H1 (cell line): ENCODE results near the gene PPARD. TPM values are rescaled to one million over a fixed set of nuclear protein-coding genes. Genes with fewer than 3 reads are reported as not detected.

Source experiments
- CTCF ChIA-PET: fragments of 300-600 bp; sonication (Branson Sonifier 250); formaldehyde crosslinking; loops from one replicate; lab custom pipeline; 2021; ENCODE audit not compliant: partially characterized antibody; lab: Charles Lee
- POLR2A ChIA-PET: fragments of 300-600 bp; sonication (Branson Sonifier 250); formaldehyde crosslinking; loops from one replicate; lab custom pipeline; 2021; ENCODE audit warnings: inconsistent platforms; ENCODE audit not compliant: partially characterized antibody; lab: Charles Lee
- DNase-seq, 2 experiments: peaks; one replicate each; pipeline versions ENCODE4 v3.0.0 to v3.0.0-alpha.2; 2010 to 2022; ENCODE audit warnings: low spot score in 2 of 2, low read depth in 1 of 2, mixed read lengths in 1 of 2
- FAIRE-seq: peaks from 2 replicates; lab custom pipeline; 2011; peaks lifted over from hg19 to GRCh38; lab: Jason Lieb, UNC
- H2AFZ ChIP-seq: 2 replicates; pipeline ENCODE4 v1.8.1; 2012; ENCODE audit warnings: low read length, inconsistent platforms
- H2AK5ac ChIP-seq: 2 replicates; pipeline ENCODE4 v1.6.1; 2013; ENCODE audit warnings: low read depth, low read length
- H2BK120ac ChIP-seq: replicated peaks from 2 replicates; pipeline ENCODE3; 2013; ENCODE audit warnings: low read depth, low read length, inconsistent platforms
- H2BK12ac ChIP-seq: 2 replicates; pipeline ENCODE4 v1.6.1; 2013; ENCODE audit warnings: low read depth, low read length
- H2BK15ac ChIP-seq: 2 replicates; pipeline ENCODE4 v1.6.1; 2013; ENCODE audit warnings: low read length
- H2BK20ac ChIP-seq: 2 replicates; pipeline ENCODE4 v1.6.1; 2013; ENCODE audit warnings: low read length
- H2BK5ac ChIP-seq: 2 replicates; pipeline ENCODE4 v1.6.1; 2013; ENCODE audit warnings: low read depth, low read length
- H3K14ac ChIP-seq: 2 replicates; pipeline ENCODE4 v1.6.1; 2013; ENCODE audit warnings: inconsistent platforms; ENCODE audit not compliant: insufficient read length
- H3K18ac ChIP-seq: 2 replicates; pipeline ENCODE4 v1.6.1; 2013; ENCODE audit warnings: low read length; ENCODE audit errors: extremely low read depth
- H3K23ac ChIP-seq: 2 replicates; pipeline ENCODE4 v1.6.1; 2013; ENCODE audit warnings: inconsistent platforms; ENCODE audit not compliant: insufficient read length
- H3K23me2 ChIP-seq: 2 replicates; pipeline ENCODE4 v1.6.1; 2013; ENCODE audit warnings: low read depth, low read length
- H3K27ac ChIP-seq: 2 replicates; pipeline ENCODE4 v1.6.1; 2011; ENCODE audit warnings: low read depth, low read length, inconsistent platforms
- H3K27me3 ChIP-seq, 4 experiments: replicated peaks in 1 of 4; 1 replicate in 1 of 4; 2 replicates in 3 of 4; pipeline versions ENCODE4 v1.6.1 to v1.8.1; 2011 to 2013; ENCODE audit warnings: low read length in 3 of 4, mild to moderate bottlenecking in 3 of 4, inconsistent platforms in 2 of 4, mixed read lengths in 2 of 4, moderate library complexity in 1 of 4; ENCODE audit not compliant: control insufficient read depth in 3 of 4, insufficient read depth in 3 of 4; ENCODE audit errors: extremely low read depth in 1 of 4
- H3K36me3 ChIP-seq, 4 experiments: 2 replicates each; pipeline versions ENCODE4 v1.6.1 to v1.8.1; 2011 to 2013; ENCODE audit warnings: mild to moderate bottlenecking in 4 of 4, low read length in 3 of 4, moderate library complexity in 2 of 4, control low read depth in 1 of 4, inconsistent platforms in 1 of 4; ENCODE audit not compliant: insufficient read depth in 4 of 4, control insufficient read depth in 2 of 4
- H3K4ac ChIP-seq: replicated peaks from 2 replicates; pipeline ENCODE3; 2013; ENCODE audit warnings: low read length, low read depth, mixed read lengths, inconsistent platforms; ENCODE audit not compliant: insufficient read length
- H3K4me1 ChIP-seq, 4 experiments: replicated peaks in 1 of 4; 1 replicate in 1 of 4; 2 replicates in 3 of 4; pipeline versions ENCODE4 v1.6.1 to v1.8.1; 2011 to 2013; ENCODE audit warnings: low read length in 3 of 4, inconsistent platforms in 2 of 4, mixed read lengths in 1 of 4; ENCODE audit not compliant: insufficient read depth in 4 of 4, control insufficient read depth in 3 of 4
- H3K4me2 ChIP-seq, 2 experiments: 2 replicates each; pipeline versions ENCODE4 v1.6.1 to v1.8.1; 2011 to 2013; ENCODE audit warnings: low read depth in 2 of 2, low read length in 2 of 2, control low read depth in 1 of 2, inconsistent platforms in 1 of 2, mild to moderate bottlenecking in 1 of 2; ENCODE audit not compliant: insufficient read depth in 1 of 2
- H3K4me3 ChIP-seq, 4 experiments: fragments of 200-600, 300-600 bp in 1 of 4; sonication (generic), shearing (Covaris generic), sonication (Bioruptor Twin) in 1 of 4; 2 replicates each; pipeline versions ENCODE4 v1.5.1 to v1.8.1; 2011 to 2016; ENCODE audit warnings: low read length in 4 of 4, low read depth in 3 of 4, control low read depth in 2 of 4, inconsistent platforms in 2 of 4, mild to moderate bottlenecking in 2 of 4, mixed read lengths in 1 of 4, moderate library complexity in 1 of 4; ENCODE audit not compliant: insufficient read depth in 2 of 4; ENCODE audit errors: extremely low read depth in 1 of 4
- H3K56ac ChIP-seq: replicated peaks from 2 replicates; pipeline ENCODE3; 2013; ENCODE audit warnings: low read depth, mild to moderate bottlenecking, mixed read lengths, low read length, inconsistent platforms; ENCODE audit not compliant: insufficient read length
- H3K79me1 ChIP-seq: 2 replicates; pipeline ENCODE4 v1.6.1; 2013; ENCODE audit warnings: low read depth, low read length, control low read depth
- H3K79me2 ChIP-seq, 2 experiments: 2 replicates each; pipeline versions ENCODE4 v1.6.1 to v1.8.1; 2012 to 2013; ENCODE audit warnings: low read length in 2 of 2, mild to moderate bottlenecking in 2 of 2, inconsistent platforms in 1 of 2; ENCODE audit not compliant: insufficient read depth in 2 of 2, control insufficient read depth in 1 of 2
- H3K9ac ChIP-seq, 4 experiments: replicated peaks in 1 of 4; 1 replicate in 1 of 4; 2 replicates in 3 of 4; pipeline versions ENCODE4 v1.6.1 to v1.8.1; 2011 to 2013; ENCODE audit warnings: low read depth in 3 of 4, low read length in 3 of 4, control low read depth in 2 of 4, mild to moderate bottlenecking in 2 of 4, moderate library complexity in 2 of 4, inconsistent platforms in 1 of 4; ENCODE audit errors: extremely low read depth in 1 of 4
- H3K9me3 ChIP-seq, 2 experiments: 2 replicates each; pipeline versions ENCODE4 v1.6.1 to v1.8.1; 2012 to 2013; ENCODE audit warnings: mild to moderate bottlenecking in 2 of 2, moderate library complexity in 2 of 2, control low read depth in 1 of 2, inconsistent platforms in 1 of 2, low read depth in 1 of 2, low read length in 1 of 2, mixed read lengths in 1 of 2; ENCODE audit not compliant: insufficient read depth in 2 of 2
- H4K20me1 ChIP-seq, 2 experiments: replicated peaks in 1 of 2; 2 replicates each; pipeline versions ENCODE3 to v1.8.1; 2011 to 2013; ENCODE audit warnings: inconsistent platforms in 2 of 2, low read length in 2 of 2, mild to moderate bottlenecking in 1 of 2; ENCODE audit not compliant: insufficient read depth in 2 of 2, control insufficient read depth in 1 of 2
- H4K5ac ChIP-seq: 2 replicates; pipeline ENCODE4 v1.6.1; 2013; ENCODE audit warnings: low read length, low read depth, mixed read lengths, inconsistent platforms; ENCODE audit not compliant: insufficient read length
- H4K8ac ChIP-seq: 2 replicates; pipeline ENCODE4 v1.8.0; 2013; ENCODE audit warnings: mild to moderate bottlenecking, moderate library complexity, low read length, inconsistent platforms; ENCODE audit not compliant: insufficient read depth; ENCODE audit errors: extremely low read depth
- H4K91ac ChIP-seq: replicated peaks from 2 replicates; pipeline ENCODE3; 2013; ENCODE audit warnings: low read length, mixed read lengths, inconsistent platforms; ENCODE audit not compliant: insufficient read length
- CTCF ChIP-seq, 3 experiments: IDR thresholded peaks; 1 replicate in 2 of 3; 2 replicates in 1 of 3; pipeline versions ENCODE4 v1.5.1 to v1.6.1; 2011; ENCODE audit warnings: low read length in 3 of 3, mild to moderate bottlenecking in 3 of 3, inconsistent platforms in 2 of 3, low read depth in 1 of 3, moderate library complexity in 1 of 3; ENCODE audit not compliant: insufficient read depth in 1 of 3; ENCODE audit errors: control extremely low read depth in 1 of 3
- WGBS, 2 experiments: shearing (Covaris generic) in 1 of 2; methylation state at CpG; one replicate each; pipeline versions ENCODE4 v1.1.6 to v1.1.7; 2013 to 2015; ENCODE audit warnings: low lambda C conversion rate in 2 of 2, mixed read lengths in 2 of 2, inconsistent platforms in 1 of 2, low coverage in 1 of 2, missing lambda C conversion rate in 1 of 2; ENCODE audit not compliant: insufficient replicate concordance in 2 of 2, insufficient coverage in 1 of 2, insufficient read length in 1 of 2; ENCODE audit errors: extremely low coverage in 1 of 2, missing lambda C conversion rate in 1 of 2; 5-methylcytosine and 5-hydroxymethylcytosine counted together
- polyA plus RNA-seq, 7 experiments: library from polyadenylated mRNA; depleted of rRNA in 3 of 7; stranded (reverse) in 5 of 7; unstranded in 2 of 7; fragments of >200 nt in 5 of 7; fragments of 200-250 nt in 2 of 7; gene quantifications; 1 replicate in 5 of 7; 2 replicates in 1 of 7; 4 replicates in 1 of 7; pipeline versions ENCODE4 v1.2.1 to v1.2.3, GENCODE V29; 2011 to 2013; ENCODE audit warnings: missing spikeins in 2 of 7, mixed read lengths in 2 of 7
- total RNA-seq: library from RNA; stranded (reverse); fragmentation: NEBNext Ultra II Directional; extraction: Animal tissue kit (Norgen Biotek cat#: 25700); gene quantifications from 2 replicates; pipeline ENCODE4 v1.2.1, GENCODE V29; 2021

Gene PPARD
- total and polyA plus RNA-seq, 2 of the 8 experiments (the other 6 are each of a cell fraction or from before 2014, with no cell fraction given), result 14.6 to 14.9 TPM

DNA sequence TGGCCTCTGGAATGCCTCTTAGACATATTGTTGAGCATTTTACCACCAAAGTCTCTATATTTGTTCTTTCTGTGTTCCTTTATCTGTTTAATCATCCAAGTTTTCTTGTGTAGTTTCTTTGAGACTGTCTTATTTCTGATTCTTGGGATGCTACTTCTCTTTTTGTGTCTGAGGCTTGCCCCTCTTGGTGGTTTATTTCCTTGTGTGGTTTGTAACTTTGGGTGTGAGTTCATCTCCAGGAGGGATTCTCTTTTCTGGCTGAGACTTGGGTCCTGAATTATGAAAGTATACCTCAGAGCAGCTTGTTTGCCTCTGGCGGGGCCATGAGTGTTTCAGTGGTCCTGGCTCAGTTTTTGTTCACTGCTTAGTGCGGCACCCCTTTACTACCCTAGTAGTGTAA lies 33.9 kb downstream of the PPARD start:
- H3K56ac ChIP-seq, result no peak overlapping the region
- no peak for FAIRE-seq
- no peaks in the 10 kb centered on the region for H3K79me2 ChIP-seq
- no peaks in the 10 kb centered on the region for H3K9me3 ChIP-seq
- H3K14ac ChIP-seq, result no peak overlapping the region
- H4K5ac ChIP-seq, result no peak overlapping the region
- H3K23ac ChIP-seq, result no peak overlapping the region
- TF ChIP-seq CTCF (IDR thresholded peaks at IDR 0.05; ENCODE audit: control extremely low read depth in 1 of 3, insufficient read depth in 1 of 3, low read depth in 1 of 3, low read length in 3 of 3), result no peak
- no peaks in the 10 kb centered on the region for H3K27me3 ChIP-seq
- H2BK120ac ChIP-seq, result no peak overlapping the region
- no peak overlapping the region for H2BK5ac ChIP-seq
- H4K91ac ChIP-seq, result no peak overlapping the region
- no peak overlapping the region for H2BK12ac ChIP-seq
- no peak overlapping the region for H2AK5ac ChIP-seq
- no peak overlapping the region for H2BK15ac ChIP-seq
- 100% methylated on average over 2 of the region's 2 CpGs; no CpG with 5 or more reads in 1 of the 2 experiments for WGBS, 2 experiments
- H3K23me2 ChIP-seq, result no peaks in the 10 kb centered on the region
- H4K8ac ChIP-seq, result no peak overlapping the region
- H3K4me3 ChIP-seq, result no peak overlapping the region
- DNase-seq, result no peak
- CTCF ChIA-PET, result interaction anchor here (0.6 to 2.8 kb wide), 5 partner anchors 11 to 39 kb away, joined by 3 to 9 read pairs (median 5); no protein-coding TSS in a partner anchor
- no peak overlapping the region for H2AFZ ChIP-seq
- no peak overlapping the region for H3K4me2 ChIP-seq
- no peak overlapping the region for H3K9ac ChIP-seq
- no peak overlapping the region for H2BK20ac ChIP-seq
- no peaks in the 10 kb centered on the region for H3K4me1 ChIP-seq
- no peak overlapping the region for H3K27ac ChIP-seq
- H3K36me3 ChIP-seq, result no peaks in the 10 kb centered on the region
- no peak overlapping the region for H3K18ac ChIP-seq
- H3K79me1 ChIP-seq, result peaks cover 2% of the 10 kb centered on the region
- no peak overlapping the region for H3K4ac ChIP-seq
- peaks cover 0 to 2% of the 10 kb centered on the region in 2 experiments for H4K20me1 ChIP-seq
- POLR2A ChIA-PET, result no interaction called here
